ENCODE measurements around the gene CIAO2B. TPM values are rescaled to one million over a fixed set of nuclear protein-coding genes. Genes with fewer than 3 reads are reported as not detected.
"Not testable (repeated sequence)": the region's sequence is repeated elsewhere in the genome, so short reads cannot be mapped to it uniquely, and the experiment has no call there.

CIAO2B gene
- total and polyA plus RNA-seq, 2 experiments from 2014 or later = 92.4 to 181 TPM

- H3F3A ChIP-seq (replicated peaks; ENCODE audit: low read depth); H3K4me1 Mint-ChIP-seq; H2AFZ ChIP-seq; H3K4me2 ChIP-seq; H3K27me3 Mint-ChIP-seq (ENCODE audit: insufficient read depth, low read depth, poor library complexity); H3K4me1 ChIP-seq (ENCODE audit: insufficient read depth); H3K27me3 ChIP-seq (ENCODE audit: insufficient read depth); H3K27ac Mint-ChIP-seq; H4K20me1 ChIP-seq (replicated peaks; ENCODE audit: insufficient read depth); H3K36me3 Mint-ChIP-seq (ENCODE audit: low read depth); H3K9me3 Mint-ChIP-seq; H3K79me2 ChIP-seq (replicated peaks; ENCODE audit: insufficient read depth); H3K36me3 ChIP-seq (ENCODE audit: insufficient read depth); ATAC-seq; H3K4me3 ChIP-seq; DNase-seq (ENCODE audit: low spot score); H3K9me2 ChIP-seq (ENCODE audit: insufficient read depth); H3K27ac ChIP-seq (ENCODE audit: low read depth); H3K4me3 Mint-ChIP-seq: not testable (repeated sequence)
Measured at GRCh38 chr16:66974932-66975246, 40.7 kb upstream of the CIAO2B start.

- H3K4me3 Mint-ChIP-seq; H3K27me3 Mint-ChIP-seq (ENCODE audit: insufficient read depth, low read depth, poor library complexity); H4K20me1 ChIP-seq (replicated peaks; ENCODE audit: insufficient read depth); H3K79me2 ChIP-seq (replicated peaks; ENCODE audit: insufficient read depth); ATAC-seq; H3K36me3 ChIP-seq (ENCODE audit: insufficient read depth); H3K4me1 ChIP-seq (ENCODE audit: insufficient read depth); H3K4me1 Mint-ChIP-seq; H3K4me3 ChIP-seq; H3K27me3 ChIP-seq (ENCODE audit: insufficient read depth); H3K4me2 ChIP-seq; H2AFZ ChIP-seq; H3K27ac Mint-ChIP-seq; H3K27ac ChIP-seq (ENCODE audit: low read depth); DNase-seq (ENCODE audit: low spot score); H3K9me2 ChIP-seq (ENCODE audit: insufficient read depth); H3K36me3 Mint-ChIP-seq (ENCODE audit: low read depth); H3K9me3 Mint-ChIP-seq; H3F3A ChIP-seq (replicated peaks; ENCODE audit: low read depth): not testable (repeated sequence)
Measured at GRCh38 chr16:66974156-66974931, 40.1 kb upstream of the CIAO2B start.

- H3K27me3 ChIP-seq (ENCODE audit: insufficient read depth) = no peaks in the 10 kb centered on the region
- Mint-ChIP-seq H3K9me3 (no peaks in the 10 kb centered on the region; the same call in 2 of the 3 replicates), H3K36me3 (ENCODE audit: low read depth) (no peaks in the 10 kb centered on the region), H3K4me3 (no peak overlapping the region), H3K27ac (no peak overlapping the region), H3K4me1 (peaks cover 3% of the 10 kb centered on the region; the same call in 1 of the 3 replicates), H3K27me3 (ENCODE audit: insufficient read depth, low read depth, poor library complexity) (peaks cover 8% of the 10 kb centered on the region)
- no peaks in the 10 kb centered on the region for H3K79me2 ChIP-seq (replicated peaks; ENCODE audit: insufficient read depth)
- no peak for DNase-seq (ENCODE audit: low spot score)
- no peaks in the 10 kb centered on the region for H3K4me1 ChIP-seq (ENCODE audit: insufficient read depth)
- no peaks in the 10 kb centered on the region for H3K9me2 ChIP-seq (ENCODE audit: insufficient read depth)
- no peak for ATAC-seq
- no peak overlapping the region for H2AFZ ChIP-seq
- H3K4me2 ChIP-seq = no peak overlapping the region
- H3K36me3 ChIP-seq (ENCODE audit: insufficient read depth) = no peaks in the 10 kb centered on the region
- H4K20me1 ChIP-seq (replicated peaks; ENCODE audit: insufficient read depth) = no peaks in the 10 kb centered on the region
- no peaks in the 10 kb centered on the region for H3F3A ChIP-seq (replicated peaks; ENCODE audit: low read depth)
- H3K27ac ChIP-seq (ENCODE audit: low read depth) = no peak overlapping the region
- no peak overlapping the region for H3K4me3 ChIP-seq
- TF ChIP-seq NANOG (IDR thresholded peaks at IDR 0.05; ENCODE audit: borderline replicate concordance) = no peak
- TF ChIP-seq STAT1 (IDR thresholded peaks at IDR 0.05; ENCODE audit: unreplicated experiment) = no peak
- TF ChIP-seq ZNF331 (CRISPR knock-in tag; IDR thresholded peaks at IDR 0.05; ENCODE audit: low read depth) = no peak
- no peak for TF ChIP-seq ZNF462 (CRISPR knock-in tag; IDR thresholded peaks at IDR 0.05)
- TF ChIP-seq REST (IDR thresholded peaks at IDR 0.05; ENCODE audit: unreplicated experiment) = no peak
- TF ChIP-seq EZH2 (IDR thresholded peaks at IDR 0.05; ENCODE audit: low read depth, unreplicated experiment) = no peak
- no peak for TF ChIP-seq EZH2phosphoT487 (IDR thresholded peaks at IDR 0.05; ENCODE audit: unreplicated experiment)
Measured at GRCh38 chr16:66973716-66974115, 39.5 kb upstream of the CIAO2B start.

Measured in GM23338 (cell line).